GM12891 (cell line): ENCODE measurements around the gene MATN4.

Experiments used
- DNase-seq: peaks from one replicate; pipeline ENCODE4 v3.0.0; 2011; ENCODE audit warnings: low spot score; ENCODE audit not compliant: insufficient read length
- FAIRE-seq: peaks from 2 replicates; lab custom pipeline; 2011; peaks lifted over from hg19 to GRCh38; lab: Jason Lieb, UNC
- PAX5 ChIP-seq: IDR thresholded peaks from 2 replicates; pipeline ENCODE4 v1.6.1; 2011; ENCODE audit warnings: low read length, moderate library complexity, mild to moderate bottlenecking; ENCODE audit not compliant: insufficient read depth, severe bottlenecking
- POLR2A ChIP-seq: IDR thresholded peaks from 2 replicates; pipeline ENCODE4 v1.6.1; 2011; ENCODE audit warnings: low read depth, low read length, control low read depth
- POLR2AphosphoS5 ChIP-seq: IDR thresholded peaks from 2 replicates; pipeline ENCODE4 v1.6.1; 2011; ENCODE audit warnings: low read depth, low read length, control low read depth
- POU2F2 ChIP-seq: IDR thresholded peaks from 2 replicates; pipeline ENCODE4 v1.6.1; 2011; ENCODE audit warnings: low read depth, mild to moderate bottlenecking, control low read depth, low read length, moderate library complexity
- SPI1 ChIP-seq: IDR thresholded peaks from 2 replicates; pipeline ENCODE4 v1.6.1; 2011; ENCODE audit warnings: low read depth, low read length, control low read depth
- TAF1 ChIP-seq: IDR thresholded peaks from 2 replicates; pipeline ENCODE4 v1.6.1; 2011; ENCODE audit warnings: low read depth, low read length, control low read depth

MATN4 gene

DNA sequence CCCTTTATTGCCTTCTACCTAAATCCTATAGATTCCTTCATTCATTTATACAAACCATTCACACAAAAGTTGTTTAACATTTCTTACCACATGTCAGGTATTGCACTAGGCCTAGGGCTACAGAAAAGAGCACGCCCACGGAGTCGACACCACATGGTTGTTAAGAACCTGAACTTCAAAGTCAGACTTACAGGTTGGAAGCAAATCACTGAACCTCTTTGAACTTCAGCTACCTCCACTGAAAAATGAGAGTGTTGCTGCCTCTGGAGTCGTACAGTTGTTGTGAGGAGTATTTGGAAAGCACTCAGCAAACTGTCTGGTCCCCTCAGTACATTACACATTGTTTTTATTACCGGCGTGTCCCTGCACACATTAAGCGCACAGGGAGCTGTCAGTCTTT lies 50.4 kb downstream of the MATN4 start:
- DNase-seq (no peak), FAIRE-seq (no peak)
- TF ChIP-seq POLR2AphosphoS5: no peak
- TF ChIP-seq POLR2A: no peak
- no peak for TF ChIP-seq TAF1
- TF ChIP-seq SPI1: no peak
- no peak for TF ChIP-seq PAX5
- no peak for TF ChIP-seq POU2F2

DNA sequence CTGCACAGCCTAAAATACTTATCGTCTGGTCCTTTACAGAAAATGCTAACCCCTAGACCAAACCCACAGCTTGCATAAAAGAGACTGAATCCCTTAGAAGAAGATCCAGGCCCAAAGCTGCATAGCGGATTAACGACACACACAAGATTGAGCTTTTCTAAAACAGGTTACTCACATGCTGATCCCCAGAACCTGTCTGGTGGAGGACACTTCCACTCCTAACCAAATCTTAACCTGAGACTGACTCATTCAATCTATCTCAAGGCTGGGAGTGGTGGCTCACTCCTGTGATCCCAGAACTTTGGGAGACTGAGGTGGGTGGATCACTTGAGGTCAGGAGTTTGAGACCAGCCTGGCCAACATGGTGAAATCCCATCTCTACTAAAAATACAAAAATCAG lies 50.9 kb downstream of the MATN4 start:
- no peak for DNase-seq
- FAIRE-seq: no peak
- TF ChIP-seq TAF1 (no peak), PAX5 (no peak), SPI1 (no peak), POLR2AphosphoS5 (no peak), POLR2A (no peak), POU2F2 (no peak)

DNA sequence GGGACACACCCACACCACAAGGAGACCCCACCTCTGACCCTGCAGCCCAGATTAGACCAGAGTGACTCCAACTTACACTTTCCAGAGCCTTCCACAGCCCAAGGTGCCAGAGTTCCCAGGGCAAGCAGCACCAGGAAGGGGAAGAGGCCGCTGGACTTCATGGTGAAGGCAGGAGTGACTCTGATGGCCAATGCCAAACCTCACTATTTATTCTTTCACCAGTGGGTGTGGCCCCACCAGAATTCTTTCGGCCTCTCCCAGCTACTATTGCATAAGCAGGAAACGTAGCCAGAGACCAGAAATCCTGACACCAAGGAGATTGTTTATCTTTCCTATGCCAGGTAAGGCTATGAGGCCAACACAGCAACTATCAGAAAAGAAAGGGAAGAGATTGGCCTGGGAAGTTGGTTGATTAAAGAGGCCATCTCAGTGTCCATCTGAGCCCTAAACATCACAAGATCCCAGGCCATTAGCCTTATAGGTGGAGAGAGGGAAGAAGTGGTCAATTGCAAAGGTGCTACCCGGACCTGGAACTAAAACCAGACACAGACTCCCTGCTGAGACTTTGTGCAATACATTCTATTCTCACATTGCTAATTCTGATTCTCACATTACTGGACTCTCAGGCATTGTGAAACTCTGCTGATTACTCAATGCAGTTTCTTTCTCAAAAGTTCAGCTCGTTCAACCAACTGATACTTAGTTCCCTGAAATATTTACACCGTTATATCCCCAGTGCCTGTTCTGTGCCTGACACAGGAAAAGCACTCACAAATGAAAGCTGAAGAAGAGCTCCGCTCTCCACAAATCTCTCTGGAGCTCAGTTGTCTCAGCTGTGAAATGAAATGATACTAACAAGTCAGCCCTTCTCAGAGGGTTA lies 53.5 kb downstream of the MATN4 start, which contains the start of gene SLPI:
Gene SLPI (minus strand): TSS at position 182 of the 880 bp plus-strand sequence. CDS start 21 bp downstream, at position 161.
- no peak for FAIRE-seq
- TF ChIP-seq SPI1: no peak
- TF ChIP-seq POU2F2: no peak
- no peak for TF ChIP-seq POLR2A
- TF ChIP-seq TAF1: no peak
- no peak for TF ChIP-seq POLR2AphosphoS5
- no peak for TF ChIP-seq PAX5
- no peak for DNase-seq

DNA sequence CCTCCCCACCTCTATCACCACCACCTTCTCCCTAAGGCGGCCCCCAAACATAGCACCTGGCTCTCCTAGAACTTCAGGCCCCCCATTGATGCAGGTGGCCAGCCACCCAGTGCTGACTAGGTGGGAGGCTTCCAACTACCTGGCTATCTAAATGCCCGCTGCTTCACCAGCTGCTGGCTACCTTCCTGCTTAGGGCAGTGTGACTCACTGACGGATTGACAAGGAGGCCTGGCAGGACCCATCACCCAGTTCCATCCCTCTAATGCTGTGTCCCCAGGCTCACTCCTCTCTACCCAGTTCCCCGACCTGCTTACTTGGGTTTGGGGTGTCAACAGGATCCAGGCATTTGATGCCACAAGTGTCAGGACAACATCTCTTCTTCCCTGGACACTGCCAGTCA lies 54.8 kb downstream of the MATN4 start:
- FAIRE-seq: no peak
- TF ChIP-seq SPI1 (no peak), PAX5 (no peak), POU2F2 (no peak), TAF1 (no peak), POLR2AphosphoS5 (no peak), POLR2A (no peak)
- no peak for DNase-seq

DNA sequence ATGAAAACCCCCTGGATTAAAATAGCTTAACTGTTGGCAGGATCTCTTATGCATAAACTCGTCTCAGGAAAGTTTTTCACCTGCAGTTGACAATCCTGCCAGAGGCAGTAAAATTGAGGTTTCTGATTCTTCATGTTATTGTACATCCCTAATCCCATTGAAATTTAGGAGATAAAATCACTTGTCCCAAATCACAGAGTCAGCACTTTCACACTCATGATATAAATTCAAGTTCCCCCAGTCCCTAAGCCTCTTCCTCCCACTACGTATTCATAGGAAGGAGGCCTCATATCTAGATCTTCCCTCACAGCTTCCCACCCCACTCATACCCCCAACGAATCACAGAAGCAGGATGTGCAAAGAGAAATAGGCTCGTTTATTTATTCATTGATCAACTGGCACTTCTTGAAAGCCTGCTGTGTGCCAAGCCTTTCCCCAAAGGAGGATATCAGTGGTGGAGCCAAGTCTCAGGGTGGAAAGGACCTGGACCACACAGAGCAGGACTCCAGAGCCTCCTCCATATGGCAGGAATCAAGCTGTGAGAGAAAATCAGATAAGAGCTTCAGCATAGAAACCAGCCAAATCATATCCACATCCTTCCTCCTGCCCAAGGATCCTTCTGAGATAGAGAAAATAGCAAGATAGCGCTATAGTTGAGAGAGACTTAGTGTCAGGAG lies 56.1 kb downstream of the MATN4 start:
- DNase-seq (no peak), FAIRE-seq (no peak)
- no peak for TF ChIP-seq POLR2A
- TF ChIP-seq POLR2AphosphoS5: no peak
- no peak for TF ChIP-seq SPI1
- TF ChIP-seq TAF1: no peak
- no peak for TF ChIP-seq POU2F2
- no peak for TF ChIP-seq PAX5

DNA sequence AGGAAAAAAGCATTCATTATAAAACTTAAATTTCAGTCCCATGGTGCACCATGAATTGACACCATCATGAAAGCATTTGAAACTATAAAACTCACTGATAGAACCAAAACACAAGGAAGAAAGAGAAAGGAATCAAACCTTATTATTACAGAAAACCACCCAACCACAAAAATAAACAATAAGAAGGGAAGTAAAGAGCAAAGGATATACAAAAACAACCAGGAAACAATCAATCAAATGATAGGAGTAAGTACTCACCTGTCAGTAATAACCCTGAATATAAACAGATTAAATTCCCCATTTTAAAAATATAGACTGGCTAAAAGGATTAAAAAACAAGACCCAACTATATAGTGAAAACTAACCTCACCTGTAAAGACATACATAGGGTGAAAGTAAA lies 59.5 kb downstream of the MATN4 start:
- FAIRE-seq: no peak
- DNase-seq: no peak
- TF ChIP-seq POLR2AphosphoS5 (no peak), POLR2A (no peak), SPI1 (no peak)

DNA sequence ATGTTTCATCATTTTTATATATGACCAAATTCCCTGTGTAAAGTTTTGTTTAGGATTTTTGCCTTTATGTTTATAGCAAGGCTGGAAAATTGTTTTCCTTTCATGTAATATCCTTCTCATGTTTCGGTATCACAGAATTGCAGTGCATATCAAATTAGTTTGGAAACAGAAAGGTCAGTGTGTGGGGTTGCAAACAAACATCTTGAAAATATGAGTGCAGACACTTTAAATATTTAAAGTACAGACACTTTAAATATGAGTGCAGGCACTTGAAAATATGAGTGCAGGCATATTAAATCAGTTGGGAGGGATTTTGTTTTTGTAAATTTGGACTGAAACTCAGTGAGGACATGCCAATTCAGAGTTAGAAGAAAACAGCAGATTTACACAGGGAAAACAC lies 60.2 kb downstream of the MATN4 start:
- no peak for DNase-seq
- FAIRE-seq: no peak
- TF ChIP-seq SPI1: no peak
- TF ChIP-seq POLR2AphosphoS5: no peak
- TF ChIP-seq POU2F2: no peak
- TF ChIP-seq PAX5: no peak

DNA sequence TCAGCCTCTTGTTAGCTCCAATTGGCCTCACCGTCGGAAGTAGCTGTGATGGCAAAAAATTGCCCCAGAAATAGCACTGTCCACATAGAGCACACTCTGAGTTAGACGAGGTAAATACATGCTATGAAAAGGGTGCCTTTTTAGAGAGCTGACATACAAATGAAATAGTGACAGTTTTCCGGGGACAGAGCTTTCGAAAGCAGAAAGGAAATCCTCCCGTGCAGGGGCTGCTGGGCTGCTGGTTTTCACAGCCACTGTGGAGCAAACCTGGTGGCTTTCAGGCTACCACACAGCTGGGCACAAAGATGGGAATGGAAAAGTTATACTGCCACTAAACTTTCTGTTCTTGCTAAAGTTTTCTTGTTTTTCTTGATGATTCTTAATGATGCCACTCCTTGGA lies 62.0 kb downstream of the MATN4 start:
- TF ChIP-seq POU2F2 (no peak), PAX5 (no peak), SPI1 (no peak), TAF1 (no peak), POLR2AphosphoS5 (no peak), POLR2A (no peak)
- FAIRE-seq: no peak

More for the DNA sequence above, 62.0 kb downstream of the MATN4 start:
- no peak for DNase-seq
